Smooth muscle cell (in vitro differentiated cells): ENCODE results near the gene MALRD1. TPM values are rescaled to one million over a fixed set of nuclear protein-coding genes. Genes with fewer than 3 reads are reported as not detected.

Experiments
- DNase-seq: peaks from one replicate; lab custom pipeline; 2025; ENCODE audit not compliant: unreplicated experiment; lab: John Stamatoyannopoulos, UW
- H2AFZ ChIP-seq: fragments of 200-600 bp; sonication (generic); 2 replicates; pipeline ENCODE4 v1.6.0; 2016; ENCODE audit warnings: antibody characterized with exemption, low read depth, mild to moderate bottlenecking
- H3F3A ChIP-seq: fragments of 200-600 bp; sonication (generic); 2 replicates; pipeline ENCODE4 v1.6.0; 2017; ENCODE audit warnings: antibody characterized with exemption, low read depth
- H3K27ac ChIP-seq: fragments of 200-600 bp; sonication (generic); 2 replicates; pipeline ENCODE4 v1.5.1; 2016; ENCODE audit warnings: low read depth, mild to moderate bottlenecking
- H3K27me3 ChIP-seq: fragments of 200-600 bp; sonication (generic); 2 replicates; pipeline ENCODE4 v1.6.1; 2016; ENCODE audit warnings: low read depth, mild to moderate bottlenecking
- H3K36me3 ChIP-seq: fragments of 200-600 bp; sonication (generic); 2 replicates; pipeline ENCODE4 v1.5.1; 2016; ENCODE audit warnings: low read depth
- H3K4me1 ChIP-seq: fragments of 200-600 bp; sonication (generic); 2 replicates; pipeline ENCODE4 v1.5.1; 2016; ENCODE audit warnings: low read depth
- H3K4me2 ChIP-seq: fragments of 200-600 bp; sonication (generic); 2 replicates; pipeline ENCODE4 v1.6.0; 2016; ENCODE audit warnings: mild to moderate bottlenecking
- H3K4me3 ChIP-seq: fragments of 200-600 bp; sonication (generic); 2 replicates; pipeline ENCODE4 v1.5.1; 2016; ENCODE audit warnings: mild to moderate bottlenecking
- H3K79me2 ChIP-seq: fragments of 200-600 bp; sonication (generic); 2 replicates; pipeline ENCODE4 v1.6.0; 2016; ENCODE audit warnings: low read depth, mild to moderate bottlenecking
- H3K9ac ChIP-seq: fragments of 200-600 bp; sonication (generic); 2 replicates; pipeline ENCODE4 v1.6.0; 2016; ENCODE audit warnings: low read depth
- H3K9me3 ChIP-seq: fragments of 200-600 bp; sonication (generic); replicated peaks from 2 replicates; pipeline ENCODE4 v1.5.1; 2016; ENCODE audit warnings: low read depth
- H4K20me1 ChIP-seq: fragments of 200-600 bp; sonication (generic); 2 replicates; pipeline ENCODE4 v1.6.0; 2016; ENCODE audit warnings: low read depth
- WGBS: methylation state at CpG from one replicate; pipeline ENCODE4 v1.1.7; 2016; ENCODE audit warnings: low lambda C conversion rate; 5-methylcytosine and 5-hydroxymethylcytosine counted together
- polyA plus RNA-seq: library from polyadenylated mRNA; unstranded; fragments of >200 nt; fragmentation: Nextera tagmentation; extraction: Ambion mirVana; gene quantifications from 2 replicates; pipeline ENCODE4 v1.2.1, GENCODE V29; 2016
- total RNA-seq: library from RNA; depleted of rRNA; stranded (reverse); fragments of >200 nt; gene quantifications from 2 replicates; pipeline ENCODE4 v1.2.3, GENCODE V29; 2014
- TF ChIP-seq, protein P1 (sequence below): fragments of 200-600 bp; sonication (generic); IDR thresholded peaks from 2 replicates; pipeline ENCODE4 v1.5.1; 2017; ENCODE audit warnings: borderline replicate concordance, mild to moderate bottlenecking, antibody characterized with exemption; ENCODE audit not compliant: insufficient read depth, poor library complexity, severe bottlenecking

Gene MALRD1
- total and polyA plus RNA-seq, 2 experiments from 2014 or later, result 1.9 TPM; not detected in 1

DNA sequence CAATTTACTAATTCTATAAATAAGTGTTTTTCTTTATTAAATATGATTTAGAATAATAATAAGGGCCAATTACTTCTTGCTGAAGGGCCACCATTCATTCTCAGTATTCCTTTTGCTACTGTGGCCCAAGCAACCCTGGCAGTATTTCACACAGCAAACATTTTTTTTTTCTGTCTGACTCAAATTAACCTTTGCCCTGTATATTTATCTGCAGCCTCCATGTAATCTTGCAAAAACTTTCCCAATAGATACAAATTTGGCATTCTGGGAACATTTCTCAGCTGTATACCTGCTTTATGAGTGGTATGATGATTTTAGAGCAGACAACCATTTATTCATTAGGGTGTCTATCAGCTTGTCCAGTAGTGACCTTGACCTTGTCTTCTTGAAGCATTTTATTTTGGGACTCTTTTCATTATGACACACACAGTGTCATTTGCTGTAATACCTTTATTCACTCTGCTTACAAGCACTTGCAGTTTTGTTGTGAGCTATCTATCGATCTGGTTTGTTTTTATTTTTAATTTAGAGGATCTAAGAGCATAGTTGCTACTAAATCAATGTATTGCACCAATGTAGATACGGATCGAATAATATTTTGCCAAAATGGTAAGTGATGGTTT, 607.9 kb downstream of the MALRD1 start:
- Histone ChIP-seq H3K79me2 (no peaks in the 10 kb centered on the region), H2AFZ (no peak overlapping the region), H3K36me3 (no peaks in the 10 kb centered on the region), H3K4me2 (no peak overlapping the region), H3K4me1 (peaks cover 9% of the 10 kb centered on the region), H3F3A (peaks cover 8% of the 10 kb centered on the region), H3K27me3 (no peaks in the 10 kb centered on the region), H3K4me3 (no peak overlapping the region), H3K9ac (no peak overlapping the region), H4K20me1 (no peaks in the 10 kb centered on the region), H3K27ac (no peak overlapping the region), H3K9me3 (no peaks in the 10 kb centered on the region)
- no peak for DNase-seq
- WGBS, result 96% methylated on average over 3 of the region's 3 CpGs
- TF ChIP-seq, protein P1, sequence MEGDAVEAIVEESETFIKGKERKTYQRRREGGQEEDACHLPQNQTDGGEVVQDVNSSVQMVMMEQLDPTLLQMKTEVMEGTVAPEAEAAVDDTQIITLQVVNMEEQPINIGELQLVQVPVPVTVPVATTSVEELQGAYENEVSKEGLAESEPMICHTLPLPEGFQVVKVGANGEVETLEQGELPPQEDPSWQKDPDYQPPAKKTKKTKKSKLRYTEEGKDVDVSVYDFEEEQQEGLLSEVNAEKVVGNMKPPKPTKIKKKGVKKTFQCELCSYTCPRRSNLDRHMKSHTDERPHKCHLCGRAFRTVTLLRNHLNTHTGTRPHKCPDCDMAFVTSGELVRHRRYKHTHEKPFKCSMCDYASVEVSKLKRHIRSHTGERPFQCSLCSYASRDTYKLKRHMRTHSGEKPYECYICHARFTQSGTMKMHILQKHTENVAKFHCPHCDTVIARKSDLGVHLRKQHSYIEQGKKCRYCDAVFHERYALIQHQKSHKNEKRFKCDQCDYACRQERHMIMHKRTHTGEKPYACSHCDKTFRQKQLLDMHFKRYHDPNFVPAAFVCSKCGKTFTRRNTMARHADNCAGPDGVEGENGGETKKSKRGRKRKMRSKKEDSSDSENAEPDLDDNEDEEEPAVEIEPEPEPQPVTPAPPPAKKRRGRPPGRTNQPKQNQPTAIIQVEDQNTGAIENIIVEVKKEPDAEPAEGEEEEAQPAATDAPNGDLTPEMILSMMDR, result no peak

DNA sequence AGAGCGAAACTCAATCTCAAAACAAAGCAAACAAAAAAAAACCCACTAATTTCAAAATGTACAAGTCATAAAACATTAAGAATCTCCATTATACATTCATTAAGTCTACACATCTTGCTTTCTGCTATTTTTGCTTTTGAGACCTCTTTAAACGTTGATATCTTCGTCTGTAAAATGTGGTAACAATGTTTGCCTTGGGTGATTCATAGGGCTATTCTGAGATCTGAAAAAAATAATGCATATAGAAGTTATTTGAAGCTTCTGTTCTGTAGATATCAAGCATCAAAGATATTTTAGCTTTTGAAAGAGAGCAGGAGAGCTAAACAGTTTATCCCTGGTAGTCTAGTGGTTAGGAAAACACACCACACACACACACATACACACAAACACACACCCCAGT, 609.5 kb downstream of the MALRD1 start:
- WGBS, result 40% methylated on average over 3 of the region's 3 CpGs
- H4K20me1 ChIP-seq, result no peaks in the 10 kb centered on the region
- H3K9ac ChIP-seq, result no peak overlapping the region
- H3F3A ChIP-seq, result peaks cover 8% of the 10 kb centered on the region
- H3K79me2 ChIP-seq, result no peaks in the 10 kb centered on the region
- no peak for DNase-seq
- peak overlapping the region; percentile 82 for H2AFZ ChIP-seq
- peaks cover 9% of the 10 kb centered on the region for H3K4me1 ChIP-seq
- no peaks in the 10 kb centered on the region for H3K36me3 ChIP-seq
- no peak overlapping the region for H3K4me3 ChIP-seq
- H3K27ac ChIP-seq, result peak overlapping the region; percentile 92
- no peaks in the 10 kb centered on the region for H3K9me3 ChIP-seq
- TF ChIP-seq, protein P1, result no peak
- peak overlapping the region; percentile 2 for H3K4me2 ChIP-seq
- no peaks in the 10 kb centered on the region for H3K27me3 ChIP-seq

DNA sequence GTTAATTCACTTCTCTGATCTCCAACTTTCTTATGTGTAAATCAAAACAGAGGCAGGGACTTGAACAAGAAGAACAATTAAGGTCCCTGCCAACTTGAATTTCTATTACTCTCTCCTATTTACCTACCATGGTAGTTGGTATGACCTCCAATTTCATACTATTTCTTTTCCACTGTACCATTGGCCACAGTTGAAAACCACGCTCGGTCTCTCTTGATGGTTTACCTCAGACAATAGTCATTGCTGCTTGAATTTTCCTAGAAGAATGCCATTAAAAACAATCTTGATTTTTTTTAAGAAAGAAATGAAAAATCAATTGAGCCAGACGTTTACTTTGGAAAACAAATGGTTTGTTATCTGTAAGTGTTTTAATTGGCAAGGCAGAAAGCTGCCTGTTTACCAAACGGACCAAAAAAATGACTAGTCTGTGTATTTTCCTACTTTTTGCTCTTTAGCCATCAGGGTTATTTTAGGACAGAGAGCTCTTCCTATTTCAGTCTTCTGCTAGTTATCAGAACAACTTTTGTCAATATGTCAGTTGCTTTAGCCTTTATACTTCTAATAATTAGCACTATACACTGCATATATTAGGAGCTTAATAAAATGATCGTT, 610.1 kb downstream of the MALRD1 start:
- WGBS, result 80% methylated on average over 5 of the region's 5 CpGs
- H3F3A ChIP-seq, result peaks cover 7% of the 10 kb centered on the region
- no peak overlapping the region for H2AFZ ChIP-seq
- no peaks in the 10 kb centered on the region for H3K36me3 ChIP-seq
- no peak for DNase-seq
- H3K27me3 ChIP-seq, result no peaks in the 10 kb centered on the region
- no peaks in the 10 kb centered on the region for H3K79me2 ChIP-seq
- peak overlapping the region; percentile 74 for H3K9ac ChIP-seq
- no peaks in the 10 kb centered on the region for H4K20me1 ChIP-seq
- TF ChIP-seq, protein P1, result no peak
- H3K4me1 ChIP-seq, result peaks cover 9% of the 10 kb centered on the region
- H3K9me3 ChIP-seq, result no peaks in the 10 kb centered on the region
- H3K27ac ChIP-seq, result peak overlapping the region; percentile 92
- H3K4me3 ChIP-seq, result no peak overlapping the region
- H3K4me2 ChIP-seq, result peak overlapping the region; percentile 2
